HEK293 (cell line): ENCODE measurements around the gene CDS1.

Experiments
- FEZF1 ChIP-seq: fragments of 450-650 bp; formaldehyde crosslinking; IDR thresholded peaks from 2 replicates; pipeline ENCODE4 v1.5.1; 2016; ENCODE audit warnings: missing biosample characterization, missing genetic modification characterization
- GLIS2 ChIP-seq: fragments of 450-650 bp; formaldehyde crosslinking; IDR thresholded peaks from 2 replicates; pipeline ENCODE4 v1.5.1; 2016; ENCODE audit warnings: missing biosample characterization, missing genetic modification characterization
- IKZF3 ChIP-seq: fragments of 450-650 bp; IDR thresholded peaks from 2 replicates; pipeline ENCODE4 v1.5.0; 2018; ENCODE audit warnings: missing biosample characterization, mild to moderate bottlenecking, missing genetic modification characterization, moderate library complexity
- KLF10 ChIP-seq: fragments of 450-650 bp; IDR thresholded peaks from 2 replicates; pipeline ENCODE4 v1.5.1; 2018; ENCODE audit warnings: missing biosample characterization, mild to moderate bottlenecking, missing genetic modification characterization
- KLF16 ChIP-seq: fragments of 450-650 bp; formaldehyde crosslinking; IDR thresholded peaks from 2 replicates; pipeline ENCODE4 v1.5.1; 2017; ENCODE audit warnings: missing biosample characterization, missing genetic modification characterization
- PRDM2 ChIP-seq: fragments of 450-650 bp; formaldehyde crosslinking; IDR thresholded peaks from 2 replicates; pipeline ENCODE4 v1.5.1; 2016; ENCODE audit warnings: missing biosample characterization, missing genetic modification characterization, borderline replicate concordance
- ZNF280D ChIP-seq: fragments of 450-650 bp; formaldehyde crosslinking; IDR thresholded peaks from 2 replicates; pipeline ENCODE4 v1.5.1; 2016; ENCODE audit warnings: missing biosample characterization, missing genetic modification characterization
- ZNF501 ChIP-seq: fragments of 450-650 bp; formaldehyde crosslinking; IDR thresholded peaks from 2 replicates; pipeline ENCODE4 v1.5.1; 2016; ENCODE audit warnings: missing biosample characterization, missing genetic modification characterization
- ZNF530 ChIP-seq: fragments of 450-650 bp; formaldehyde crosslinking; IDR thresholded peaks from 2 replicates; pipeline ENCODE4 v1.5.1; 2016; ENCODE audit warnings: low read depth, missing biosample characterization, missing genetic modification characterization
- ZNF548 ChIP-seq: fragments of 450-650 bp; formaldehyde crosslinking; IDR thresholded peaks from 2 replicates; pipeline ENCODE4 v1.5.1; 2016; ENCODE audit warnings: missing biosample characterization, missing genetic modification characterization
- ZNF76 ChIP-seq: fragments of 450-650 bp; formaldehyde crosslinking; IDR thresholded peaks from 2 replicates; pipeline ENCODE4; 2016; ENCODE audit warnings: low read depth, missing biosample characterization, missing genetic modification characterization, borderline replicate concordance
- ZSCAN16 ChIP-seq: fragments of 450-650 bp; formaldehyde crosslinking; IDR thresholded peaks from 2 replicates; pipeline ENCODE4 v1.5.1; 2016; ENCODE audit warnings: missing biosample characterization, missing genetic modification characterization
- TF ChIP-seq, protein P1 (sequence below): fragments of 450-650 bp; formaldehyde crosslinking; IDR thresholded peaks from 2 replicates; pipeline ENCODE4 v1.5.1; 2016; ENCODE audit warnings: missing biosample characterization, missing genetic modification characterization
- TF ChIP-seq, protein P2 (sequence below): fragments of 450-650 bp; formaldehyde crosslinking; conservative IDR thresholded peaks from 2 replicates; pipeline ENCODE4 v1.5.1; 2016; ENCODE audit warnings: low read depth, missing biosample characterization, missing genetic modification characterization

The CDS1 gene

DNA sequence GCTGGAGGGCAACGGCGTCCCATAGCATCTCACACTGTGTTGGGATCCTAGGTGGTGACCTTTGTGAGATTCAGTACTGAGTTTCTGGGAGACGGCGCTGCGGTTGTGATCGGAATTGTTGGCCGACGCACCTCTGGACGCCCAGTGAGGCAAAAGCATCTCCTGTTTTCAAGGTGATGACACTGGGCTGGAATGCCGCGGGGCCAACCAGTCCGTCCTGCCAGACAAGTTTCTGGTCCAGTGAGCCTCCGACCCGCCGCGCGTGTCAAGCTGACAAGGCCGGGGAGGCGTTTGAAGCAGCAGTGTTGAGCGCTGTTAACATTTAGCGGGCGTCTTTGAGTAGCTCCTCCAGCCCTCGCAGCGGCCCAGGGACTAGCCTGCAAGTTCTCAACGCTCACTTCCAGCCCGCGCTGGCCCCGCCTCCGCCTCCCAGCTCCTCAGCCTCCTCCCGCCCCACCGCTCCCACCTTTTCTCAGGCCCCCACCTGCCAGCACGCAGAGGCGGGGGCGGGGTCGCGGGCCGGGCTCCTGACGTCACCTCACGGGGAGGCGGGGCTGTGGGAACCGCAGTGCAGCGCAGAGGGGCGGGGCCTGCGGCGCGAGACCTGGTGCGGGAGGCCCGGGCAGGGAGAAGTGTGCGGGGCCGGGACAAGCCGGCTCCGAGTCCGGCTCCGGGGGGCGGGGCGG lies 482 bp upstream of the CDS1 start (continued):
- no peak for TF ChIP-seq PRDM2 (tag by site-specific recombination)
- no peak for TF ChIP-seq ZNF280D (tag by site-specific recombination)
- TF ChIP-seq ZSCAN16, result no peak
- TF ChIP-seq GLIS2, result no peak; the same call in 1 of the 2 replicates
- TF ChIP-seq, protein P1, sequence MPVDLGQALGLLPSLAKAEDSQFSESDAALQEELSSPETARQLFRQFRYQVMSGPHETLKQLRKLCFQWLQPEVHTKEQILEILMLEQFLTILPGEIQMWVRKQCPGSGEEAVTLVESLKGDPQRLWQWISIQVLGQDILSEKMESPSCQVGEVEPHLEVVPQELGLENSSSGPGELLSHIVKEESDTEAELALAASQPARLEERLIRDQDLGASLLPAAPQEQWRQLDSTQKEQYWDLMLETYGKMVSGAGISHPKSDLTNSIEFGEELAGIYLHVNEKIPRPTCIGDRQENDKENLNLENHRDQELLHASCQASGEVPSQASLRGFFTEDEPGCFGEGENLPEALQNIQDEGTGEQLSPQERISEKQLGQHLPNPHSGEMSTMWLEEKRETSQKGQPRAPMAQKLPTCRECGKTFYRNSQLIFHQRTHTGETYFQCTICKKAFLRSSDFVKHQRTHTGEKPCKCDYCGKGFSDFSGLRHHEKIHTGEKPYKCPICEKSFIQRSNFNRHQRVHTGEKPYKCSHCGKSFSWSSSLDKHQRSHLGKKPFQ, result no peak
- no peak for TF ChIP-seq ZNF76 (tag by site-specific recombination)
- TF ChIP-seq IKZF3 (tag by site-specific recombination), result peak; percentile 88
- peak; percentile 82 for TF ChIP-seq FEZF1 (tag by site-specific recombination)
- TF ChIP-seq, protein P2, sequence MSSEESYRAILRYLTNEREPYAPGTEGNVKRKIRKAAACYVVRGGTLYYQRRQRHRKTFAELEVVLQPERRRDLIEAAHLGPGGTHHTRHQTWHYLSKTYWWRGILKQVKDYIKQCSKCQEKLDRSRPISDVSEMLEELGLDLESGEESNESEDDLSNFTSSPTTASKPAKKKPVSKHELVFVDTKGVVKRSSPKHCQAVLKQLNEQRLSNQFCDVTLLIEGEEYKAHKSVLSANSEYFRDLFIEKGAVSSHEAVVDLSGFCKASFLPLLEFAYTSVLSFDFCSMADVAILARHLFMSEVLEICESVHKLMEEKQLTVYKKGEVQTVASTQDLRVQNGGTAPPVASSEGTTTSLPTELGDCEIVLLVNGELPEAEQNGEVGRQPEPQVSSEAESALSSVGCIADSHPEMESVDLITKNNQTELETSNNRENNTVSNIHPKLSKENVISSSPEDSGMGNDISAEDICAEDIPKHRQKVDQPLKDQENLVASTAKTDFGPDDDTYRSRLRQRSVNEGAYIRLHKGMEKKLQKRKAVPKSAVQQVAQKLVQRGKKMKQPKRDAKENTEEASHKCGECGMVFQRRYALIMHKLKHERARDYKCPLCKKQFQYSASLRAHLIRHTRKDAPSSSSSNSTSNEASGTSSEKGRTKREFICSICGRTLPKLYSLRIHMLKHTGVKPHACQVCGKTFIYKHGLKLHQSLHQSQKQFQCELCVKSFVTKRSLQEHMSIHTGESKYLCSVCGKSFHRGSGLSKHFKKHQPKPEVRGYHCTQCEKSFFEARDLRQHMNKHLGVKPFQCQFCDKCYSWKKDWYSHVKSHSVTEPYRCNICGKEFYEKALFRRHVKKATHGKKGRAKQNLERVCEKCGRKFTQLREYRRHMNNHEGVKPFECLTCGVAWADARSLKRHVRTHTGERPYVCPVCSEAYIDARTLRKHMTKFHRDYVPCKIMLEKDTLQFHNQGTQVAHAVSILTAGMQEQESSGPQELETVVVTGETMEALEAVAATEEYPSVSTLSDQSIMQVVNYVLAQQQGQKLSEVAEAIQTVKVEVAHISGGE, result no peak
- no peak for TF ChIP-seq ZNF530
- peak; percentile 64; the same call in 1 of the 2 replicates for TF ChIP-seq KLF16 (tag by site-specific recombination)
- 0 out of 2 replicates have a peak, but pooled peaks have one; percentile 56 for TF ChIP-seq ZNF501
- peak; percentile 97 for TF ChIP-seq KLF10 (tag by site-specific recombination)
- no peak for TF ChIP-seq ZNF548
